C4-2B (cell line): ENCODE data around the gene PACS2.

Experiments
- CTCF ChIP-seq: fragments of 450-650 bp; conservative IDR thresholded peaks from 2 replicates; pipeline ENCODE4 v1.5.1; 2017; ENCODE audit warnings: mild to moderate bottlenecking
- ZFX ChIP-seq: fragments of 450-650 bp; IDR thresholded peaks from 2 replicates; pipeline ENCODE4 v1.6.1; 2017

GRCh38 chr14:105324871-105325270 is 10.3 kb downstream of the PACS2 start:
- TF ChIP-seq CTCF (no peak), ZFX (no peak)
